MM.1S (cell line): ENCODE results near the gene ZNF3.

Experiments
- CTCF ChIP-seq: fragments of 300-600 bp; sonication (generic); IDR thresholded peaks from 2 replicates; pipeline ENCODE4 v1.5.1; 2016; ENCODE audit warnings: antibody characterized with exemption, low read length, mixed read lengths
- EZH2 ChIP-seq: fragments of 300-600 bp; sonication (generic); optimal IDR thresholded peaks from 2 replicates; pipeline ENCODE3; 2017; ENCODE audit warnings: low read depth, mild to moderate bottlenecking, antibody characterized with exemption, low read length, mixed read lengths
- EZH2phosphoT487 ChIP-seq: fragments of 300-600 bp; sonication (generic); IDR thresholded peaks from 2 replicates; pipeline ENCODE4 v1.6.1; 2018; ENCODE audit warnings: antibody characterized with exemption, low read length

GRCh38 chr7:100064162-100064561 is 17.4 kb downstream of the ZNF3 start:
- no peak for TF ChIP-seq CTCF
- no peak for TF ChIP-seq EZH2
- no peak for TF ChIP-seq EZH2phosphoT487
